ENCODE results near the gene ADGRE3.
A peak's percentile ranks its signal among the peaks of the same experiment; 100 is the strongest.

ADGRE3 gene

DNA sequence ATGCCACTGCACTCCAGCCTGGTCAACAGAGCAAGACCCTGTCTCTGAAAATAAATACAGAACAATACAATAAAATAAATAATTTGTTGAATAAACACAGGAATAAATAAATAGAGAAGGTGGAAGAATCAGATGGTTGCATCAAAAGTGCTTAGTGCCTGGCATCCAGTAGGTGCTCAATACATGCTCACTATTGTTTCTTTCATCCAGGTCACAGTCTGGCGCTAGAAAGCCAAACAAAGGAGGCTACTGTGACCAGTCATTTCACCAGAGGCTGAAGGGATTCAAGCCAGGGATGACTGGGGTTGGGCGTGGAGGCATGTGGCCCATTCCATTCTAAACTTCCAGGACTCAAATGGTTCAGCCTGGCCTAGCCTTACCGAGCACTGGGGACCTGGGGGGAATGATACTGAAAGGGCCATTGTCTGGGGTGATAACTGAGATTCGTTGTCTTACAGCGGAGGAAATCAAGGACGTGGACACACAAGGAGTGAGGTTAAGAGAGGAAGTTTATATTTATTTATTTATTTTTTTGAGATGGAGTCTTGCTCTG lies 99.1 kb downstream of the ADGRE3 start:
- Mint-ChIP-seq H3K9me3 (no peaks in the 10 kb centered on the region), H3K36me3 (ENCODE audit: low read depth) (no peaks in the 10 kb centered on the region), H3K4me3 (no peak overlapping the region), H3K27ac (no peak overlapping the region), H3K4me1 (peaks cover 18% of the 10 kb centered on the region), H3K27me3 (ENCODE audit: low read depth) (no peaks in the 10 kb centered on the region)
- TF ChIP-seq, protein P1, sequence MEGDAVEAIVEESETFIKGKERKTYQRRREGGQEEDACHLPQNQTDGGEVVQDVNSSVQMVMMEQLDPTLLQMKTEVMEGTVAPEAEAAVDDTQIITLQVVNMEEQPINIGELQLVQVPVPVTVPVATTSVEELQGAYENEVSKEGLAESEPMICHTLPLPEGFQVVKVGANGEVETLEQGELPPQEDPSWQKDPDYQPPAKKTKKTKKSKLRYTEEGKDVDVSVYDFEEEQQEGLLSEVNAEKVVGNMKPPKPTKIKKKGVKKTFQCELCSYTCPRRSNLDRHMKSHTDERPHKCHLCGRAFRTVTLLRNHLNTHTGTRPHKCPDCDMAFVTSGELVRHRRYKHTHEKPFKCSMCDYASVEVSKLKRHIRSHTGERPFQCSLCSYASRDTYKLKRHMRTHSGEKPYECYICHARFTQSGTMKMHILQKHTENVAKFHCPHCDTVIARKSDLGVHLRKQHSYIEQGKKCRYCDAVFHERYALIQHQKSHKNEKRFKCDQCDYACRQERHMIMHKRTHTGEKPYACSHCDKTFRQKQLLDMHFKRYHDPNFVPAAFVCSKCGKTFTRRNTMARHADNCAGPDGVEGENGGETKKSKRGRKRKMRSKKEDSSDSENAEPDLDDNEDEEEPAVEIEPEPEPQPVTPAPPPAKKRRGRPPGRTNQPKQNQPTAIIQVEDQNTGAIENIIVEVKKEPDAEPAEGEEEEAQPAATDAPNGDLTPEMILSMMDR (IDR thresholded peaks at IDR 0.05; ENCODE audit: unreplicated experiment in 3 of 3), result no peak

DNA sequence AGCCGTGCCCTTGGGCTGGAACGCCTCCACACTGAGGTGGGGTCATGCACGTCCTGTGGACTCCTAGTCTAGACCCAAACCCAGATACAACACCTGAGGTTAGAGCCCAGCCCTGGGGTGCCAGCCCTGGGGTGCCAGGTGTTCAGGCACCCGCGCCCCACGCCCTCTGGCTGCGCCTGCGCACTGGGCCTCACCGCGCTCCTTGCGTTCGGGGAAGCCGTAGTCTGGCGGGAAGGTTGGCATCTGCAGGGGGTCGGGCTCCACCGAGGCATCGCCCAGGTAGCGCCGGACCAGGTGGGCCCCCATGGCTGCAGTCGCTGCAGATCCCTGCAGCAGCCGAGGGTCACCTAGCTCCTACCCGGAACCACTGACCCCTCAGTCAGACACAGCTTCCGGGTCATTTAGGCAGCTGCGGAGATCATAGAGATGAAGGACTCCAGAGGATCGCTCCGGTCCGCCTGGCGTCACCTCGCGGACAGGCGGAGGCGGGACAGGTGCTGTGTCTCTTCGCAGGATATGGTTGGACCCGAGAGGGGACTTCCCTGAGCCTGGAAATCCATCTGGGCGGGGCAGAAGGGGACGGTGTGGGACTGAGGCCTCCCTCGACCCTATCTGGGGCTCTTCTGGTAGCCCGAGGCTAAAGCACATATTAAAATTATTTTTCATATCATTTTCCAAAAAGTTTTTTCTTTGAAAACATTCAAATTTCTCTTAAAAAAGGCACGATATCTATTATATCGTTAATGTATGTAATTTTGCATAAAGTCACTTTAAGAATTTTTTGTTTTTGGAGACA lies 102.8 kb downstream of the ADGRE3 start, which contains the start of gene NDUFB7:
NDUFB7 (minus strand) TSS at position 372 of the 796 bp plus-strand sequence; CDS start at position 306, 66 bp downstream.
- no peaks in the 10 kb centered on the region for H3K9me3 Mint-ChIP-seq
- TF ChIP-seq, protein P1 (IDR thresholded peaks at IDR 0.05; ENCODE audit: unreplicated experiment in 3 of 3), result peak; percentile 67 to 69 (median 68)
- H3K4me3 Mint-ChIP-seq, result peak within 1 kb of the TSS; percentile 96 to 97 (median 97)
- no peaks in the 10 kb centered on the region for H3K27me3 Mint-ChIP-seq (ENCODE audit: low read depth)
- peaks cover 23% of the 10 kb centered on the region for H3K4me1 Mint-ChIP-seq
- H3K36me3 Mint-ChIP-seq (ENCODE audit: low read depth), result peaks cover 17% of the 10 kb centered on the region
- H3K27ac Mint-ChIP-seq, result peak within 1 kb of the TSS in 2 of 3 experiments; percentile 85 to 86

DNA sequence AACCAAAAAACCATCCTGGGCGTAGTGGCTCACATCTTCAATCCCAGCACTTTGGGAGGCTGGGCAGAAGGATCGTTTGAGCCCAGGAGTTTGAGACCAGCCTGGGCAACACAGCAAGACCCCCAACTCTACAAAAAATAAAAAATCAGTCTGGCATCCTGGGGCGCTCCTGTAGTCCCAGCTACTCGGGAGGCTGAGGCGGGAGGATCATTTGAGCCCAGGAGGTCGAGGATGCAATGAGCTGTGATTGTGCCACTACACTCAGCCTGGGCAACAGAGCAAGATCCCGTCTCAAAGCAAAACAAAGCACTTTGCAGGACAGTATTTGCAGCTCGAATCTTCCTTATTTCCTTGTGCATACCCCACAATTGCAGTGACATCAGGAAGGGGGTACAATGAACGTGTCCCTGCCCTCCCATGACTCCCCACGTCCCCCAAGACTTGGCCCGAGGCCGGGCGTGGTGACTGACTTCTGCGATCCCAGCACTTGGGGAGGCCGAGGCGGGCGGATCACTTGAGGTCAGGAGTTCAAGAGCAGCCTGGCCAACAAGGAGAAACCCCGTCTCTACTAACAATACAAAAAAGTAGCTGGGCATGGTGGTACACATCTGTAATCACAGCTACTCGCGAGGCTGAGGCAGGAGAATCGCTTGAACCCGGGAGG lies 103.6 kb downstream of the ADGRE3 start:
- no peaks in the 10 kb centered on the region for H3K9me3 Mint-ChIP-seq
- H3K4me1 Mint-ChIP-seq, result peaks cover 23% of the 10 kb centered on the region
- TF ChIP-seq, protein P1 (IDR thresholded peaks at IDR 0.05; ENCODE audit: unreplicated experiment in 3 of 3), result no peak
- no peaks in the 10 kb centered on the region for H3K27me3 Mint-ChIP-seq (ENCODE audit: low read depth)
- no peak overlapping the region for H3K27ac Mint-ChIP-seq
- H3K4me3 Mint-ChIP-seq, result peak overlapping the region; percentile 96 to 97 (median 97)
- H3K36me3 Mint-ChIP-seq (ENCODE audit: low read depth), result peaks cover 17% of the 10 kb centered on the region
